Smooth muscle cell (in vitro differentiated cells): Measurements from ENCODE around the gene BIRC5. TPM values are rescaled to one million over a fixed set of nuclear protein-coding genes. Genes with fewer than 3 reads are reported as not detected.
A peak's percentile ranks its signal among the peaks of the same experiment; 100 is the strongest.

Source experiments
- DNase-seq: peaks from one replicate; lab custom pipeline; 2025; ENCODE audit not compliant: unreplicated experiment; lab: John Stamatoyannopoulos, UW
- H2AFZ ChIP-seq: fragments of 200-600 bp; sonication (generic); 2 replicates; pipeline ENCODE4 v1.6.0; 2016; ENCODE audit warnings: antibody characterized with exemption, low read depth, mild to moderate bottlenecking
- H3F3A ChIP-seq: fragments of 200-600 bp; sonication (generic); 2 replicates; pipeline ENCODE4 v1.6.0; 2017; ENCODE audit warnings: antibody characterized with exemption, low read depth
- H3K27ac ChIP-seq: fragments of 200-600 bp; sonication (generic); 2 replicates; pipeline ENCODE4 v1.5.1; 2016; ENCODE audit warnings: low read depth, mild to moderate bottlenecking
- H3K27me3 ChIP-seq: fragments of 200-600 bp; sonication (generic); 2 replicates; pipeline ENCODE4 v1.6.1; 2016; ENCODE audit warnings: low read depth, mild to moderate bottlenecking
- H3K36me3 ChIP-seq: fragments of 200-600 bp; sonication (generic); 2 replicates; pipeline ENCODE4 v1.5.1; 2016; ENCODE audit warnings: low read depth
- H3K4me1 ChIP-seq: fragments of 200-600 bp; sonication (generic); 2 replicates; pipeline ENCODE4 v1.5.1; 2016; ENCODE audit warnings: low read depth
- H3K4me2 ChIP-seq: fragments of 200-600 bp; sonication (generic); 2 replicates; pipeline ENCODE4 v1.6.0; 2016; ENCODE audit warnings: mild to moderate bottlenecking
- H3K4me3 ChIP-seq: fragments of 200-600 bp; sonication (generic); 2 replicates; pipeline ENCODE4 v1.5.1; 2016; ENCODE audit warnings: mild to moderate bottlenecking
- H3K79me2 ChIP-seq: fragments of 200-600 bp; sonication (generic); 2 replicates; pipeline ENCODE4 v1.6.0; 2016; ENCODE audit warnings: low read depth, mild to moderate bottlenecking
- H3K9ac ChIP-seq: fragments of 200-600 bp; sonication (generic); 2 replicates; pipeline ENCODE4 v1.6.0; 2016; ENCODE audit warnings: low read depth
- H3K9me3 ChIP-seq: fragments of 200-600 bp; sonication (generic); replicated peaks from 2 replicates; pipeline ENCODE4 v1.5.1; 2016; ENCODE audit warnings: low read depth
- H4K20me1 ChIP-seq: fragments of 200-600 bp; sonication (generic); 2 replicates; pipeline ENCODE4 v1.6.0; 2016; ENCODE audit warnings: low read depth
- CTCF ChIP-seq: fragments of 200-600 bp; sonication (generic); IDR thresholded peaks from 2 replicates; pipeline ENCODE4 v1.5.1; 2017; ENCODE audit warnings: borderline replicate concordance, mild to moderate bottlenecking, antibody characterized with exemption; ENCODE audit not compliant: insufficient read depth, poor library complexity, severe bottlenecking
- WGBS: methylation state at CpG from one replicate; pipeline ENCODE4 v1.1.7; 2016; ENCODE audit warnings: low lambda C conversion rate; 5-methylcytosine and 5-hydroxymethylcytosine counted together
- polyA plus RNA-seq: library from polyadenylated mRNA; unstranded; fragments of >200 nt; fragmentation: Nextera tagmentation; extraction: Ambion mirVana; gene quantifications from 2 replicates; pipeline ENCODE4 v1.2.1, GENCODE V29; 2016
- total RNA-seq: library from RNA; depleted of rRNA; stranded (reverse); fragments of >200 nt; gene quantifications from 2 replicates; pipeline ENCODE4 v1.2.3, GENCODE V29; 2014

The BIRC5 gene
- total and polyA plus RNA-seq, 2 experiments from 2014 or later, result 7.7 to 15.6 TPM

GRCh38 chr17:78241277-78242023, 27.4 kb downstream of the BIRC5 start:
- Histone ChIP-seq H3K4me3 (no peak overlapping the region), H4K20me1 (no peaks in the 10 kb centered on the region)
- DNase-seq, result no peak

GRCh38 chr17:78242024-78242742, 28.1 kb downstream of the BIRC5 start:
- TF ChIP-seq CTCF, result no peak
- no peak overlapping the region for H2AFZ ChIP-seq

More at GRCh38 chr17:78241277-78242023, 27.4 kb downstream of the BIRC5 start:
- Histone ChIP-seq H3F3A (no peaks in the 10 kb centered on the region), H3K9me3 (no peaks in the 10 kb centered on the region), H3K27ac (no peak overlapping the region), H3K79me2 (no peaks in the 10 kb centered on the region), H2AFZ (no peak overlapping the region), H3K4me2 (no peak overlapping the region), H3K9ac (no peak overlapping the region), H3K4me1 (no peaks in the 10 kb centered on the region), H3K36me3 (no peaks in the 10 kb centered on the region), H3K27me3 (no peaks in the 10 kb centered on the region)
- no peak for TF ChIP-seq CTCF
- WGBS, result 92% methylated on average over 13 of the region's 13 CpGs

GRCh38 chr17:78247304-78247703, 33.3 kb downstream of the BIRC5 start:
- no peak for DNase-seq
- no peak for TF ChIP-seq CTCF
- Histone ChIP-seq H3K9me3 (no peaks in the 10 kb centered on the region), H3K4me2 (peak overlapping the region; percentile 25), H3K4me1 (peaks cover 8% of the 10 kb centered on the region), H4K20me1 (no peaks in the 10 kb centered on the region), H3K4me3 (no peak overlapping the region), H3K79me2 (no peaks in the 10 kb centered on the region), H3K36me3 (no peaks in the 10 kb centered on the region), H3K27me3 (no peaks in the 10 kb centered on the region), H3F3A (no peaks in the 10 kb centered on the region), H2AFZ (peak overlapping the region; percentile 59), H3K9ac (no peak overlapping the region), H3K27ac (peak overlapping the region; percentile 32)
- 33% methylated on average over 8 of the region's 8 CpGs for WGBS

More at GRCh38 chr17:78242024-78242742, 28.1 kb downstream of the BIRC5 start:
- no peak for DNase-seq
- Histone ChIP-seq H3K27me3 (no peaks in the 10 kb centered on the region), H3K4me3 (no peak overlapping the region), H3K27ac (peak overlapping the region; percentile 56), H3K9ac (no peak overlapping the region), H3F3A (no peaks in the 10 kb centered on the region), H3K36me3 (no peaks in the 10 kb centered on the region), H3K79me2 (no peaks in the 10 kb centered on the region), H3K4me2 (no peak overlapping the region), H3K9me3 (no peaks in the 10 kb centered on the region), H3K4me1 (no peaks in the 10 kb centered on the region), H4K20me1 (no peaks in the 10 kb centered on the region)
- WGBS, result 72% methylated on average over 21 of the region's 21 CpGs
